Keratinocyte (primary cell): ENCODE results near the gene ASTN2. TPM values are rescaled to one million over a fixed set of nuclear protein-coding genes. Genes with fewer than 3 reads are reported as not detected.

ENCODE experiments used
- DNase-seq: peaks from one replicate; pipeline ENCODE4 v3.0.0-alpha.2; 2011; ENCODE audit warnings: low read depth, missing footprints, low spot score
- FAIRE-seq: peaks from 2 replicates; lab custom pipeline; 2011; peaks lifted over from hg19 to GRCh38; lab: Jason Lieb, UNC
- H2AFZ ChIP-seq: 2 replicates; pipeline ENCODE4 v1.6.0; 2012; ENCODE audit warnings: low read length, control low read depth, inconsistent platforms; ENCODE audit not compliant: control insufficient read depth
- H3K27ac ChIP-seq: 2 replicates; pipeline ENCODE4 v1.5.1; 2011; ENCODE audit warnings: low read length; ENCODE audit not compliant: control insufficient read depth, insufficient read depth
- H3K27me3 ChIP-seq: 3 replicates; pipeline ENCODE4 v1.6.0; 2011; ENCODE audit warnings: low read length; ENCODE audit not compliant: control insufficient read depth, insufficient read depth; ENCODE audit errors: extremely low read depth
- H3K36me3 ChIP-seq, 2 experiments: 2 replicates in 1 of 2; 3 replicates in 1 of 2; pipeline ENCODE4 v1.5.1; 2011; ENCODE audit warnings: low read length in 2 of 2, mild to moderate bottlenecking in 1 of 2; ENCODE audit not compliant: control insufficient read depth in 2 of 2, insufficient read depth in 2 of 2; ENCODE audit errors: extremely low read depth in 1 of 2
- H3K4me1 ChIP-seq: 3 replicates; pipeline ENCODE4 v1.5.1; 2011; ENCODE audit warnings: low read length; ENCODE audit not compliant: control insufficient read depth, insufficient read depth; ENCODE audit errors: extremely low read depth
- H3K4me2 ChIP-seq: 3 replicates; pipeline ENCODE4 v1.6.0; 2011; ENCODE audit warnings: low read depth, low read length; ENCODE audit not compliant: control insufficient read depth, insufficient read depth; ENCODE audit errors: extremely low read depth
- H3K4me3 ChIP-seq, 3 experiments: fragments of 200-600 bp in 1 of 3; sonication (generic) in 1 of 3; 2 replicates in 2 of 3; 3 replicates in 1 of 3; pipeline ENCODE4 v1.5.1; 2011 to 2016; ENCODE audit warnings: low read length in 3 of 3, mild to moderate bottlenecking in 3 of 3, control low read depth in 2 of 3, inconsistent platforms in 1 of 3, low read depth in 1 of 3, mixed read lengths in 1 of 3, mixed run types in 1 of 3, moderate library complexity in 1 of 3; ENCODE audit not compliant: control insufficient read depth in 2 of 3, insufficient read depth in 2 of 3; ENCODE audit errors: extremely low read depth in 1 of 3
- H3K79me2 ChIP-seq: 2 replicates; pipeline ENCODE4 v1.6.0; 2012; ENCODE audit warnings: low read length; ENCODE audit not compliant: control insufficient read depth, insufficient read depth
- H3K9ac ChIP-seq: 3 replicates; pipeline ENCODE4 v1.6.0; 2011; ENCODE audit warnings: low read length; ENCODE audit not compliant: control insufficient read depth, insufficient read depth; ENCODE audit errors: extremely low read depth
- H3K9me1 ChIP-seq: 3 replicates; pipeline ENCODE4 v1.6.0; 2011; ENCODE audit warnings: low read length; ENCODE audit not compliant: control insufficient read depth, insufficient read depth; ENCODE audit errors: extremely low read depth
- H3K9me3 ChIP-seq: 2 replicates; pipeline ENCODE4 v1.5.1; 2012; ENCODE audit warnings: low read depth, low read length; ENCODE audit not compliant: control insufficient read depth
- H4K20me1 ChIP-seq: 3 replicates; pipeline ENCODE4 v1.6.0; 2011; ENCODE audit warnings: low read length; ENCODE audit not compliant: control insufficient read depth, insufficient read depth; ENCODE audit errors: extremely low read depth
- CTCF ChIP-seq, 3 experiments: IDR thresholded peaks in 1 of 3; conservative IDR thresholded peaks in 1 of 3; optimal IDR thresholded peaks in 1 of 3; 2 replicates in 2 of 3; 3 replicates in 1 of 3; pipeline versions ENCODE3 to v1.5.1; 2011; ENCODE audit warnings: low read length in 3 of 3, mild to moderate bottlenecking in 3 of 3, moderate library complexity in 2 of 3, control low read depth in 1 of 3, inconsistent platforms in 1 of 3; ENCODE audit not compliant: insufficient read depth in 2 of 3; ENCODE audit errors: extremely low read depth in 1 of 3
- EZH2 ChIP-seq: IDR thresholded peaks from one replicate; pipeline ENCODE4 v1.6.1; 2012; ENCODE audit warnings: inconsistent platforms, mild to moderate bottlenecking, low read length, moderate library complexity
- dilution Hi-C: fragments of 300-500 bp; cut with MboI; formaldehyde crosslinking; loops from one replicate; pipeline ENCODE4 v1.7.0; 2020; ENCODE audit warnings: low sequenced_read_pairs; ENCODE audit not compliant: extremely low pct_ligation_motif_present
- polyA plus RNA-seq, 5 experiments: library from polyadenylated mRNA; depleted of rRNA in 3 of 5; stranded (reverse) in 3 of 5; stranded (forward) in 1 of 5; unstranded in 1 of 5; fragments of >200 nt; gene quantifications; 1 replicate in 1 of 5; 2 replicates in 3 of 5; 3 replicates in 1 of 5; pipeline versions ENCODE4 v1.2.1 to v1.2.3, GENCODE V29; 2011 to 2012; ENCODE audit warnings: missing spikeins in 2 of 5, low read depth in 1 of 5, low replicate concordance in 1 of 5

ASTN2 gene
- polyA plus RNA-seq, 1 donor (not counting 4 experiments of a cell fraction or from before 2014, with no cell fraction given) = 0.31 TPM

DNA sequence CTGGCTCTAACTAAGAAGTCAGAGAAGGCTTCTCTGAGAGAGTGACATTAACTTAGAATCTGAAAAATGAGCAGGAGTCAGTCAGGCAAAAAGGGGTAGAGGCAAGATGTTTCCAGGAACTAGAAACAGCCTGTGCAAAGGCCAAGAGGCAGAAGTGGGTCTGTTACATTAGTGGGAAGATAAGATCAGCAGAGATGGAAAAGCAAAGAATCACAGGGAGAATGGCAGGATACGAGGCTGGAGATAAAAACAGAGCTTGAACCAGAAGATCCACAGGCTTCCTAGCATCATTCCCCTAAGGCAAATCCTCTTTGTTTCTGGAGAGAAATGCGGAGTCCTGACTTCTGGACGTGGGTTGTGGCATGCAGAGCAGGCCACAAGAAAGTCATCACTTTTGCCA, 27.4 kb downstream of the ASTN2 start:
- dilution Hi-C loops = no loop called here
- FAIRE-seq = no peak
- no peak overlapping the region for H3K27ac ChIP-seq

GRCh38 chr9:117379341-117379740, 35.5 kb downstream of the ASTN2 start:
- no peak for FAIRE-seq
- dilution Hi-C loops = no loop called here

More for the DNA sequence above, 27.4 kb downstream of the ASTN2 start:
- no peak for DNase-seq
- TF ChIP-seq EZH2 = no peak
- Histone ChIP-seq H3K79me2 (no peaks in the 10 kb centered on the region), H2AFZ (no peak overlapping the region), H3K9me3 (no peaks in the 10 kb centered on the region), H4K20me1 (no peaks in the 10 kb centered on the region), H3K4me3 (no peak overlapping the region), H3K36me3 (no peaks in the 10 kb centered on the region), H3K9ac (no peak overlapping the region), H3K4me1 (no peaks in the 10 kb centered on the region), H3K27me3 (no peaks in the 10 kb centered on the region), H3K4me2 (no peak overlapping the region), H3K9me1 (no peaks in the 10 kb centered on the region)

More at GRCh38 chr9:117379341-117379740, 35.5 kb downstream of the ASTN2 start:
- Histone ChIP-seq H3K27ac (no peak overlapping the region), H3K9me3 (no peaks in the 10 kb centered on the region), H3K27me3 (no peaks in the 10 kb centered on the region), H2AFZ (no peak overlapping the region), H3K4me1 (no peaks in the 10 kb centered on the region), H3K36me3 (no peaks in the 10 kb centered on the region), H3K4me2 (no peak overlapping the region), H3K79me2 (no peaks in the 10 kb centered on the region), H4K20me1 (no peaks in the 10 kb centered on the region), H3K4me3 (no peak overlapping the region), H3K9ac (no peak overlapping the region), H3K9me1 (no peaks in the 10 kb centered on the region)
- DNase-seq = no peak
- no peak for TF ChIP-seq EZH2
- no peak for TF ChIP-seq CTCF (optimal IDR thresholded peaks at IDR 0.05 in 1 of 3, IDR thresholded peaks at IDR 0.05 in 1 of 3, conservative IDR thresholded peaks at IDR 0.05 in 1 of 3; ENCODE audit: extremely low read depth in 1 of 3, insufficient read depth in 2 of 3, low read length in 3 of 3)
